GM12872 (cell line): ENCODE measurements around the gene CYP26A1.

Source experiments
- CTCF ChIP-seq: IDR thresholded peaks from 3 replicates; pipeline ENCODE4 v1.5.1; 2011; ENCODE audit warnings: low read depth, mild to moderate bottlenecking, low read length, moderate library complexity; ENCODE audit not compliant: insufficient read depth

The CYP26A1 gene

GRCh38 chr10:93073539-93074146 is at the start of gene CYP26A1:
CYP26A1 (plus strand) TSS chr10:93073893; CDS start chr10:93073935, 42 bp downstream.
- no peak for TF ChIP-seq CTCF

- TF ChIP-seq CTCF = no peak
Observed at GRCh38 chr10:93026072-93026471, 47.6 kb upstream of the CYP26A1 start.

GRCh38 chr10:93027508-93027907 is 46.2 kb upstream of the CYP26A1 start:
- no peak for TF ChIP-seq CTCF

GRCh38 chr10:93028883-93029282 is 44.8 kb upstream of the CYP26A1 start:
- no peak for TF ChIP-seq CTCF

- no peak for TF ChIP-seq CTCF
Observed at GRCh38 chr10:93030409-93030808, 43.3 kb upstream of the CYP26A1 start.

- no peak for TF ChIP-seq CTCF
Observed at GRCh38 chr10:93032105-93032808, 41.4 kb upstream of the CYP26A1 start.

- TF ChIP-seq CTCF = no peak
Observed at GRCh38 chr10:93032809-93033137, 40.9 kb upstream of the CYP26A1 start.
